Suppressor macrophage treated with lipopolysaccharide for 1 hour (primary cell): ENCODE measurements around the gene KCNQ1OT1.

ENCODE experiments used
- DNase-seq, 3 donors: peaks; one replicate each; pipeline ENCODE4 v3.0.0-alpha.2; 2020 to 2022

The KCNQ1OT1 gene

GRCh38 chr11:2590965-2591754, 108.6 kb downstream of the KCNQ1OT1 start:
- no peak for DNase-seq

DNA sequence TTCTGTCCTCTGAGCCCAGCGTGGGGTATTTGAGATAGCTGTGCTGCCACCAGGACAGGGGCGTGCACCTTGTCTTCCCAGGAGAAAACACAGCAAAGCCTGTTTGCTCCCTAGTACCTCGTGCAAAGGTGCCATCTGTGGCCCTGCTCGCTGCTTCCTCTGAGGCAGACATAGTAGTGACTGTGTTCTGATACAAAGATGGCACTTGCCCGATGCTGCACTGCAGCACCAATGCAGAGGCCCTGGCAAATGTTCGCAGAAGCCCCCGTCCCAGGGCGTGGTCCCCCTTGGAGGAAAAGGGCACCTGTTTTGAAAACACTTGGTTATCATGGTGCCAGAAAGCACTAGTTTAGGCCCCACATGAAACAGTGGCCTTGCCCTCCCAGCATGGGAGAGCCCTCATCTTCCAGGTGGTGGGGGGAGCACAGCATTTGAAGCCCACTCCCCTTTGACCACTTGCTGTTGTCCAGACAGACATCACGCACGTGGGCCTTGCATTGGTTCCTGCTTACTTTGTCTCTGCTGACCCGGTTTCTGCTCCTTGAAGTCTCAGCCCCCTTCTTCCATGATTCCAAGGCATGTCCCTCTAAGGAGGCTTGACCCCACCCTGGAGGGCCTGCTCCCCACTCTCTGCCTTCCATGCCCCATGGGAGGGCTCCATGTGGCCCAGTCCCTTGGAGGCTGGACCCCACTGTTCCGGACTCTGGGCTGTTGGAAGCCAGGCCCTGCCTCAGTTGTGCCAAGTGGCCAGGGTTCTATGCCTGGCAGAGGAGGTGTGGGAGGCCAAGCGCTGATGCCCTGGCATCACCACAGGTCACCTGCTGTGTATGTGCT, 109.4 kb downstream of the KCNQ1OT1 start:
- DNase-seq: no peak

- DNase-seq: no peak
These were observed 110.3 kb downstream of the KCNQ1OT1 start for GRCh38 chr11:2589538-2589934.

GRCh38 chr11:2588809-2589537, 110.8 kb downstream of the KCNQ1OT1 start:
- DNase-seq: no peak

GRCh38 chr11:2587976-2588748, 111.6 kb downstream of the KCNQ1OT1 start:
- no peak for DNase-seq

GRCh38 chr11:2587132-2587930, 112.5 kb downstream of the KCNQ1OT1 start:
- DNase-seq: no peak

DNA sequence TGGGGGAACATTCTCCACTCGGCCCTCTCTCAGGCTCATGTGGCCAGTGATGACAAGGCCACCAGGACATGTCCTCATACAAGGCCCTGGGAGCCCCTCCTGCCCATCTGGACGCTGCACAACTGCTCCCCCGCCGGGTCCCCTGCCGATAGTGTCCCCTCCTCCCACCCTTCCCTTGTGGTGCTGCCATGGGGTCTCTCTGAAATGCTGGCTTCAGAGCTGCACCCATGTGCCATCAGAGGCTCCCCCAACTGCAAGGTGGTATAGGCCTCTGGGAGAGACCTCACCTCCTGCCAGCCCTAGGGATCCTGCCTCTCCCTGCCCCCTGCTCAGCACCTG, 113.0 kb downstream of the KCNQ1OT1 start:
- DNase-seq: no peak

- DNase-seq: no peak
These were observed 113.6 kb downstream of the KCNQ1OT1 start for GRCh38 chr11:2586087-2586792.

DNA sequence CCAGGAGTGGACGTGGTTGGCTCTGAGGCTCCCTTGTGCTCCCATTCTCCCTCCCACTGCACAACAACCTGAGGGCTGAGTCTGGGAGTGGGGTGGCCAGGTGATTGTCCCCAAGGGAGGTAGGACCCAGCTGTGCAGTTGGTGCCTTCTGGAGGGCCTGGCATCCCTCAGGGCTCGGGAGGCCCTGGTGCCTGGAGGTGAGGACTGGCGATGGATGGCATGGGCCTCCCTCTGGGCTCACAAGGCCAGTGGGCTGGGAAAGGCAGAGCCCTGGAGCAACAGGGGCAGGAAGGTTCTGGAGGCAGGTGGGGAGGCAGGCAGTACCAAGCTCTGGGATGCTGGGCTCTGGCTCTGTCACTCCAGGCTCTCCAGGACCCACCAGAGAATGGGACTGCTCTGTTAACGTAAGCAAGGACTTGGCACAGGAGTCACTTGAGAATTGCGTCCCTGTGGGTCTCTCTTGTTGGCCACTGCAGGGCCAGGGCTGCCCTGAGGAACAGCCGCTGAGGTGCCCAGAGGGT, 114.2 kb downstream of the KCNQ1OT1 start:
- no peak for DNase-seq

DNA sequence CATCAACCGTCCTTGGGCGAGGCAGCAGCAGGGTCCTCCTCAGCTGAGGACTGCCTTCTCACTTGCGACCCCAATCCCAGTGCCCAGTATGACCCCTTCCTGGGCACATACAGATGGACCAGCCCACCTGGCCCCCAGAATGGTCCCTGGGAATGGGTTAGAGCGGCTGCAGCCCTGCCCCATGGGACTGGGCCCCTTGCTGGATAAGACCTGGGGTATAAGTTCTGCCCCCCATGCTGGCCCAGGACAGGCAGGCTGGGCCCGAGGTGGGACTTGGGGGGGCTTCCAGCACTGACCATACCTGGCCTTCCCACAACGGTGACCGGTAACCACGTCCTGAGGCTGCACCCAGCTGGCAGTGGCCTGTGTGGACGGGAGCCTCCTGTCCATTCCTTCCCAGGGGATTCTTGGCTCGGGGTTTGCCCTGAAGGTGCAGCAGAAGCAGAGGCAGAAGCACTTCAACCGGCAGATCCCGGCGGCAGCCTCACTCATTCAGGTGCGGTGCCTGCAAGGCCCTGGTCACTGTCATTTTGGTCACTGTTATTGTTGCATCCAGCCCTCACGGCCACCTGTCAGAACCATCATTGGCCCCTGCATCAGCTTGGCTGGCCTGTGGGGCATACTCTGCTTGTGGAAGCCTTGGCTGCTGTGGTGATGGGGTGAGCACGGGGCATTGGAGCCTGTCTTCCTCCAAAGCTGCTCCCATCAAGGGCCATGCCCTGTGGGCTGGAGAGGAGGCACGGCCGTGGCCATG, 114.8 kb downstream of the KCNQ1OT1 start:
- no peak for DNase-seq

GRCh38 chr11:2584434-2584811, 115.4 kb downstream of the KCNQ1OT1 start:
- DNase-seq: no peak

- no peak for DNase-seq
These were observed 116.2 kb downstream of the KCNQ1OT1 start for GRCh38 chr11:2583605-2583958.

GRCh38 chr11:2582946-2583604, 116.7 kb downstream of the KCNQ1OT1 start:
- no peak for DNase-seq

- DNase-seq: no peak
These were observed 117.3 kb downstream of the KCNQ1OT1 start for GRCh38 chr11:2582351-2582945.

DNA sequence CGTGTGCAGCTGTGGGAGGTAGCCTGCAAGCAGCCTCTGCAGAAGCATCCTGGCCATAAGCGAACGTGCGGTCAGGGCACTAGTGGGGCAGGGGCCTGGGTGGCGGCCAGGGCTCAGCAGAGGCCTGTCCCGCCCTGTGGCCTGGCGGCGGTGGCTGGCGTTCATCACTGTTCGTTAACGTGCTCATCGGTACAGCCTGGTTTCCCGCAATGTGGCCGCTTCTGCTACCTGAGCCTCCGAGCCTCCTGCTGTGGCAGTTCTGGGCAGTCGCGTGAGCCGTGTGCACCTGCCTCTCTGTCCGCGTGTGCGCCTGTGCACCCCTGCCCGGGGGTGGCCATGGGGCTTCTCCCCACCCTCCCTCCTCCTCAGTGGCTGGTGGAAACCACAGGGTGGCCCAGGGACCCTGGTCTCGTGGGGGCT, 117.9 kb downstream of the KCNQ1OT1 start:
- no peak for DNase-seq

DNA sequence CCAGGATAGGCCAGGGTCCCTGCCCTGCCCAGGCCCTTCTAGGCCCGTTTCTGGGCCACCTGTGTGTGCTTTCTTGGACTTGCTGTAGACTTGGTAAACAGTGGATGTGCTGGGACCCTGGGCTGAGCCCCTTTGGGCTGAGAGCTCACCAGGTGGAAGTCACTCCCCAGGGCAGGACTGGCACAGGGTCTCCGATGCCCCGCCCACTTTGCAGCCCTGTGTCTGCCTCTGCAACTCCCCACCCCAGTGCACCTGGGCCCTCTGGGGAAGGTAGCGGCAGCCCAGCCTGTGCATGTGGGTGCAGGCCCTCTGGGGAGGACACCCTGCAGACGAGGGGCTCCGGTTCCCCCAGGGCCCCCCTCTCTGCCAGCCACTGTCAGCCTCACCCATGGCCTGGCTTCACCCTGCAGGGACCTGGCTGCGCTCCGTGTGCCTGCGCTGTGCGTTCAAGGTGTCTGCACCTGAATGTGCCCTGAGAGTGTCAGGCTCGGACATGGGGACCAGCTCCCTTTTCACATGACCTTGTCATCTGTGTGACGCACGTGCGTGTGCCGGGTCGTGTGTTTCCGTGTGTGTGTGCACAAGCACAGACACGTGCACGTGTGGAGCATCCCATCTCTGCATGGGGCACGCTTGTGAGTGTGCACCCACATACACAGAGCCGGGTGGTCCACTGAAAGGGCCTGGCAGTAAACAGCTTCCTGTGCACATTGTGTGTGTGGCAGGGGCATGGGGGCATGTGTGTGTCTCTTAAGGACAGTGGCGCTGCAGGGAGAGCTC, 118.5 kb downstream of the KCNQ1OT1 start:
- DNase-seq: no peak

- DNase-seq: no peak
These were observed 119.2 kb downstream of the KCNQ1OT1 start for GRCh38 chr11:2580571-2581001.

DNA sequence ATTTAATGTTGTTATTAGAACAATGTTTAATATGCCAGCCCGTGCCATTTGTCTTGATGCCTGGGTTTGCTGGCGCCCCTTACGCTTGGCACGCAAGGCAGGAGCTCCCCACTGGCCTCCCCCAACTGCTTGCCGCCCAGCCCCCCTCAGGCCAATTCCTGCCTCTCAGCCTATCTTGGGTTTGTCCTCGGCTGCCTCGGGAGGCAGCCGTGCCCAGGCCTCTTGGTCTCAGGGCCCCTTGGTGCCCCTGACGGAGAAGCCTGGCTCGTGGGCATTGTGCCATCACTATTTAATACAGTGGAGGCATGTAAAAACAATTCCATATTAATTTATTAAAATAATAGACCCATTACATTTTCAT, 119.8 kb downstream of the KCNQ1OT1 start:
- DNase-seq: no peak
